NOMO-1 treated with dmso at 0.1 percent for 144 hours (cell line): ENCODE results near the gene ESRRA.

Source experiments
- DNase-seq: peaks from one replicate; lab custom pipeline; 2025; ENCODE audit not compliant: unreplicated experiment; lab: John Stamatoyannopoulos, UW

Gene ESRRA

GRCh38 chr11:64327375-64327774 lies 22.1 kb downstream of the ESRRA start:
- no peak for DNase-seq

DNA sequence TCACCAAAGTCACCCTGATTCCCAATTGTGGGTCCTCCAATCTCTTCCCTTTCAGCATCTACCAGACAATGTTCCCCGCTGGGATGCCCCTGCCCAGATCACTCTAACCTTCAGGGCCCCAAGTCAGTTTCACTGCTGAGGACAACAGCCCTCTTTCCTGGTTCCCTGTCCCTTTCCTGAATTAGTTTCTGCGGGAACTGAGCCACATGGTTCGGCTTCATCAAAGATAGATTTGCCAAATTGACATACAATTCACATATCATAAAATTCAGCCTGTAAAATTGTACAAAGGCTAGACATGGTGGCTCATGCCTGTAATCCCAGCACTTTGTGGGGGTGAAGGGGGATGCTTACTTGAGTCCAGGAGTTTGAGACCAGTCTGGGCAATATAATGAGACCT lies 22.7 kb downstream of the ESRRA start:
- DNase-seq = no peak

- DNase-seq = no peak
Observed at GRCh38 chr11:64330888-64331287, 25.6 kb downstream of the ESRRA start.

DNA sequence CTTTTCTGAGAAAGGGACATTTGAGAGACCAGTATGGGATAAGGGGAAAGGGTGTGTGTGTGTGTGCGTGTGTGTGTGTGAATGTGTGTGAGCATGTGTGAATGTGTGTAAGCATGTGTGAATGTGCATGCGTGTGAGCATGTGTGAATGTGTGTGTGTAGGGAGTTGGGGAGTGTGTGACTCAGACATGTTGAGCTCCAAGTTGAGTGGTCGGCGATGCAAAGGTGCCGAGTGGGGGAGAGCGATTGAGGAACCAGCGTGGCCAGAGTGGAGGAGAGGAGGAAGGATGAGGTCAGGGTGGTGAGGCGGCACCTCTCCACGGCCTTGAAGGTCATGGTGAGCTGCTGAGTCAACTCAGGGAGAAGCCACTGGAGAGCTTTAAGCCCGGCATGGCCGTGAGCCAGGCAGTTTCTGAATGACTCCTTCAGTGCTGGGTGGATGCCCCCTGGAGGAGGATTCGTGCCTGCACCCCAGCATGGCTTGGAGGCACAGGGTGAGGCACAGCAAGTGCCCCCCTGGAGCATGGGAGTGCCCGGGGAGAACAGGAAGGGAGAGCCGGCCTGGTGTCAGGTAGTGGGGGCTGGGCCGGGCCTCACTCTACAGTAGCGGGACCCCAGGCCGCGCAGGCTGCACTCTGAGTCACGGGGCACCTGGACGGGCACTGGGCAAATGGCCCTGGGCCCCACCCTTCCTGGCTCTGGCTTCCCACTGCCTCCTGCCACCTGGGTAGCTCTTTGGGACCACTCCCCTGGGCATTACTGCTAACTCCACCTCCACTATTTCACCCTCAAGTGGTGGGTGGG lies 26.4 kb downstream of the ESRRA start:
- peak; percentile 85 for DNase-seq

DNA sequence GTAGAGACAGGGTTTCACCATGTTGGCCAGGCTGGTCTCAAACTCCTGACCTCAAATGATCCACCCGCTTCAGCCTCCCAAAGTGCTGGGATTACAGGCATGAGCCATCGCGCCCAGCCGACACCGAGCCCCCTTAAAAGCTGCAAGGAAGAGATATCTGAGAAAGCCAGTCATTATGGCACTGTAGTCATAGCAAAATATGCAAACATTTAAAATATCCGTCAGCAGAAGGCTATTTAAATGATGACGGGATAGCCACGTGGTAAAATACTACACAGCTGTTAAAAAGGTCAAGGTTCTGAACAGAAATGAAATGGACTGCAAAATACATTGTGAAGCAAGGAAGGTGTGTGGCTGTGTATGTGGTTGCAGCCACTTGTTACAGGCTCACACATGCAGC lies 28.2 kb downstream of the ESRRA start:
- no peak for DNase-seq

- DNase-seq = peak; percentile 96
Observed at GRCh38 chr11:64334764-64335735, 29.7 kb downstream of the ESRRA start.

GRCh38 chr11:64337538-64338249 lies 32.4 kb downstream of the ESRRA start:
- DNase-seq = no peak

GRCh38 chr11:64338716-64339115 lies 33.4 kb downstream of the ESRRA start:
- no peak for DNase-seq

DNA sequence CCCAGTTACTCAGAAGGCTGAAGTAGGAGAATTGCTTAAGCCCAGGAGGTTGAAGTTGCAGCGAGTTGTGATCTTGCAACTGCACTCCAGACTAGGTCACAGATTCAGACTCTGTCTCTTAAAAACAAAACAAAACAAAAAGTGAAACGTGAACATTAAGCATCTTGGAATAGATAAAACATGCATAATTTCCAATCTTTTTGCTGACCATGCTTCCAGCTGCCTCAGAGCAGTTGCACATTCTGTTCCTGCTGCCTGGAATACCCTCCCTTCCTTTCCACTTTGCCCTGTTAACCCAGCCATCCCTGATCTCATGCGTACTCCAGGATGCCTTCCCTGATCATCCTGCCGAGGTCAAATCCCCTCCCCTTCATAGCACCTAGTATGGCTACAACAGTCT lies 34.0 kb downstream of the ESRRA start:
- no peak for DNase-seq

DNA sequence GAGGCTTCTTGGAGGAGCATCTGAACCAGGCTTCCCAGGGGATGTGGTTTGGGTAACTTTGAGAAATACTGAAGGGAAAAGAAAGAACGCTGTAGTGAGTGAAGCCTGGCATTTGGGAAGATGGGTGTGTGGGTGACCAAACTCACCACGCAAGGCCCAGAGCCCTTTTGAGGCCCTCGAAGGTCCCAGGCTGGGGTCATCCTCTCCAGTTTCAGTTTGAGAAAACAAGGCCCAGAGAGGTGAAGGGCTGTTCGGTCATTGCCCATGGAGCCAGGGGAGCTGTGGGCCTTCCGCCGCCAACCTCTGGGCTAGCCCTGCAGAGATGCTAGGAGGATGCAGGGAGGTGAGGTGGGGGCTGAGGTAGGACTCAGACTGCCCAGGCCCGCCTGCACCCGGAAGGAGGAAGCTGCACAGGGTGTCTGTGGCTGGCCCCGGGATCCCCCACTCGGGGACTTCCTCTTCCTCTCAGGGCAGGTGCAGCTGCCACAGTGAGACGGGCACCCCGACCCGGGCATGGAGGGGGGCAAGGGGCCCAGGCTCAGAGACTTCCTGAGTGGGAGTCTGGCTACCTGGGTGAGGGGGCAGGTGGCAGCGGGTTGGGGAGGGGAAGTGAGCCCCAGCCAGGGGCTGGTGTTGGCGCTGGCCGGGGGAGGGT lies 34.6 kb downstream of the ESRRA start, which contains the start of gene CCDC88B:
CCDC88B (plus strand) TSS at position 451 of the 655 bp plus-strand sequence; CDS start at position 514, 63 bp downstream.
- peak; percentile 78 for DNase-seq

- DNase-seq = peak; percentile 48
Observed at GRCh38 chr11:64340671-64341335, 35.5 kb downstream of the ESRRA start.

GRCh38 chr11:64341429-64341828 lies 36.1 kb downstream of the ESRRA start:
- DNase-seq = no peak

GRCh38 chr11:64341851-64342791 lies 36.8 kb downstream of the ESRRA start:
- peak; percentile 91 for DNase-seq

DNA sequence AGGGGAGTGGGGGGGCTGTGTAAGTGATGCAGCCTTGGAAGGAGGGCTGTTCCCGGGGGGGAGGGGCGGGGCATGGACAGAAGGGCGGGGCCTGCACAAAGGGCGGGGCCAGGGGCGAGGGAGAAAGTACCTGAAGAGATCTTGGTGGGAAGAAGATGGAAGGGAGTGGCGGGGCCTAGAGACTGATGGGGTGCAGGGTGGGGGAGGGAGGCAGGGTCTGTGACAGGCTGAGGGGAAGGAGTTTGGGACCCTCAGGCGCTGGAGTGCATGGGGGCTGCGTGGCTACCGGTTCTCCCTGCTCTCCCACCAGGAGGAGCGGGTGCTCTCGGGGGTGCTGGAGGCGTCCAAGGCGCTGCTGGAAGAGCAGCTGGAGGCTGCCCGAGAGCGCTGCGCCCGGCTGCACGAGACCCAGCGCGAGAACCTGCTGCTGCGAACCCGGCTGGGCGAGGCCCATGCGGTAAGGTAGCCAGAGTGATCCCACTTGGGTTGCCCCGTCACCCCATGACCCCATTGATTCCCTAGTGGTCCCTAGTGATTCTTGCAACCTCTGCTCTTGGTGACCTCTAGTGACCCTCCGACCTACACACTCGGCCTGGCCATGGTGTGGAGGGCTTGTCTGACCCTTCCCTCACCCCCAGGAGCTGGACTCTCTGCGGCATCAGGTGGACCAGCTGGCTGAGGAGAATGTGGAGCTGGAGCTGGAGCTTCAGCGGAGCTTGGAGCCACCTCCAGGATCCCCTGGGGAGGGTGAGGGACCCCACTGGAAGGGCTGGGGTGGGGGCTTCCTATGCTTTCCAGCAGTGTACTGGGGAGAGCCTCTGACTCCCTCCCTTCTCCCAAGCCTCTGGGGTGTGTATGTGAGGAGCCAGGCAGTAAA lies 37.8 kb downstream of the ESRRA start:
- no peak for DNase-seq

DNA sequence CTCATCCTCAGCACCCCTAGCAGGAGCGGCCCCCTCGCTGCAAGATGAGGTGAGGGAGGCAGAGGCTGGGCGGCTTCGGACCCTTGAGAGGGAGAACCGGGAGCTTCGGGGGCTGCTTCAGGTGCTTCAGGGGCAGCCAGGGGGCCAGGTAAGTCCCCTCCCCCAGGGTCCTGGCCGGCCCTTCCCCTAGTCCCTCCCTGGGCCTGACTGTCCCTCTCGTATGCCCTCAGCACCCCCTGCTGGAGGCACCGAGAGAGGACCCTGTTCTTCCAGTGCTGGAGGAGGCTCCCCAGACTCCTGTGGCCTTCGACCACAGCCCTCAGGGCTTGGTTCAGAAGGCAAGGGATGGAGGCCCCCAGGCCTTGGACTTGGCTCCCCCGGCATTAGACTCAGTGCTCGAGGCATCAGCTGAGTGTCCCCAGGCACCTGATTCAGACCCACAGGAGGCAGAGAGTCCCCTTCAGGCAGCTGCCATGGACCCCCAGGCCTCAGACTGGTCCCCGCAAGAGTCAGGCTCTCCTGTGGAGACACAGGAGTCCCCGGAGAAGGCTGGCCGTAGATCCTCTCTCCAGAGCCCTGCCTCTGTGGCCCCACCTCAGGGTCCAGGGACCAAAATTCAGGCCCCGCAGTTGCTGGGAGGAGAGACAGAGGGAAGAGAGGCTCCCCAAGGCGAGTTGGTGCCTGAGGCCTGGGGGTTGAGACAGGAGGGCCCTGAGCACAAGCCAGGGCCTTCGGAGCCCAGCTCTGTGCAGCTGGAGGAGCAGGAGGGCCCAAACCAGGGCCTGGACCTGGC lies 38.6 kb downstream of the ESRRA start:
- no peak for DNase-seq

GRCh38 chr11:64344787-64345186 lies 39.5 kb downstream of the ESRRA start:
- DNase-seq = no peak

DNA sequence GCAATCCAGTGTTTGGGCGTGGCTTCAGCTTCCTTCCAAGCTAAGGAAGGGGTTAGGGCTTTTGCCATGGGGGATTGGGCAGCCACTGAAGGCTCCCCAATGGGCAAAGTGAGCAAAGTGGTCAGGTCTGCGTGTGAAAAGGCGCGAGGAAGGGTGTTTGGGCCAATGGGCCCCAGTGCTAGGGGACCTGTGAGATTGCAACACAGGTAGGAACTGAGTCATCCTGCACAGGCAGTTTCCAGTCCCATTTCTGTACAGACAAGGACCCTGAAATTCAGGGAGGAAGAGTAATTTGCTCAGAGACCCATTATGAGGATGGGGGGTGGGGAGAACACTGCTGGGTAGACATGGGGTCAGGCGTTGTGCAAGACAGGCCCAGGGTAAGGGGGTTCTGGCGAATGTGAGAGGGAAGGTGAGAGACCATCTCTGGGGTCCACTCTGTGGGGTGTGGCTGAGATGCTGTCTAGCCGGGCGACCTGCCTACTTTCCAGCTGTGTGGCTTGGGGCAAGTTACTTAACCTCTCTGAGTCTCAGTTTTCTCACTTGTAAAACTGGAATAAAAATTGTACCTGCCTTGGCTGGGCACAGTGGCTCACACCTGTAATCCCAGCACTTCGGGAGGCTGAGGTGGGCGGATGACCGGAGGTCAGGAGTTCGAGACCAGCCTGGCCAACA lies 42.0 kb downstream of the ESRRA start:
- DNase-seq = peak; percentile 62
